CD4-positive, alpha-beta T cell treated with Interleukin-10 for 1 hour (primary cell): ENCODE data around the gene SH3PXD2A.
A peak's percentile ranks its signal among the peaks of the same experiment; 100 is the strongest.

Source experiments
- DNase-seq: peaks from one replicate; pipeline ENCODE4 v3.0.0-alpha.2; 2020

The SH3PXD2A gene

GRCh38 chr10:103659674-103660363 lies 195.6 kb downstream of the SH3PXD2A start:
- DNase-seq: peak; percentile 70

- no peak for DNase-seq
Observed at GRCh38 chr10:103658049-103658577, 197.3 kb downstream of the SH3PXD2A start.

GRCh38 chr10:103657061-103657591 lies 198.2 kb downstream of the SH3PXD2A start:
- no peak for DNase-seq

- no peak for DNase-seq
Observed at GRCh38 chr10:103654925-103655324, 200.5 kb downstream of the SH3PXD2A start.

- no peak for DNase-seq
Observed at GRCh38 chr10:103653581-103654037, 201.8 kb downstream of the SH3PXD2A start.

- no peak for DNase-seq
Observed at GRCh38 chr10:103652599-103653281, 202.6 kb downstream of the SH3PXD2A start.

- DNase-seq: no peak
Observed at GRCh38 chr10:103651783-103652476, 203.4 kb downstream of the SH3PXD2A start.

GRCh38 chr10:103651333-103651732 lies 204.0 kb downstream of the SH3PXD2A start:
- no peak for DNase-seq

- DNase-seq: no peak
Observed at GRCh38 chr10:103649654-103650423, 205.5 kb downstream of the SH3PXD2A start.

GRCh38 chr10:103648636-103649532 lies 206.5 kb downstream of the SH3PXD2A start:
- no peak for DNase-seq

- no peak for DNase-seq
Observed at GRCh38 chr10:103648251-103648635, 207.1 kb downstream of the SH3PXD2A start.

- no peak for DNase-seq
Observed at GRCh38 chr10:103646304-103646703, 209.1 kb downstream of the SH3PXD2A start.

- peak; percentile 22 for DNase-seq
Observed at GRCh38 chr10:103645141-103646054, 210.0 kb downstream of the SH3PXD2A start.

GRCh38 chr10:103643381-103643780 lies 212.0 kb downstream of the SH3PXD2A start:
- DNase-seq: no peak

GRCh38 chr10:103641326-103641725 lies 214.1 kb downstream of the SH3PXD2A start:
- DNase-seq: no peak

GRCh38 chr10:103640436-103641181 lies 214.8 kb downstream of the SH3PXD2A start:
- no peak for DNase-seq

GRCh38 chr10:103638948-103639347 lies 216.4 kb downstream of the SH3PXD2A start:
- DNase-seq: no peak

- no peak for DNase-seq
Observed at GRCh38 chr10:103637927-103638557, 217.3 kb downstream of the SH3PXD2A start.

GRCh38 chr10:103637011-103637410 lies 218.4 kb downstream of the SH3PXD2A start:
- no peak for DNase-seq
